GM21528 (cell line): ENCODE measurements around the gene SCOC.
"Not testable (repeated sequence)": the region's sequence is repeated elsewhere in the genome, so short reads cannot be mapped to it uniquely, and the experiment has no call there.

Experiments used
- ATAC-seq: cut with Tn5 transposase; IDR thresholded peaks from one replicate; pipeline ENCODE4 v1.9.1; 2021; ENCODE audit warnings: mild to moderate bottlenecking, moderate library complexity; ENCODE audit not compliant: unreplicated experiment, low FRiP score

Gene SCOC

DNA sequence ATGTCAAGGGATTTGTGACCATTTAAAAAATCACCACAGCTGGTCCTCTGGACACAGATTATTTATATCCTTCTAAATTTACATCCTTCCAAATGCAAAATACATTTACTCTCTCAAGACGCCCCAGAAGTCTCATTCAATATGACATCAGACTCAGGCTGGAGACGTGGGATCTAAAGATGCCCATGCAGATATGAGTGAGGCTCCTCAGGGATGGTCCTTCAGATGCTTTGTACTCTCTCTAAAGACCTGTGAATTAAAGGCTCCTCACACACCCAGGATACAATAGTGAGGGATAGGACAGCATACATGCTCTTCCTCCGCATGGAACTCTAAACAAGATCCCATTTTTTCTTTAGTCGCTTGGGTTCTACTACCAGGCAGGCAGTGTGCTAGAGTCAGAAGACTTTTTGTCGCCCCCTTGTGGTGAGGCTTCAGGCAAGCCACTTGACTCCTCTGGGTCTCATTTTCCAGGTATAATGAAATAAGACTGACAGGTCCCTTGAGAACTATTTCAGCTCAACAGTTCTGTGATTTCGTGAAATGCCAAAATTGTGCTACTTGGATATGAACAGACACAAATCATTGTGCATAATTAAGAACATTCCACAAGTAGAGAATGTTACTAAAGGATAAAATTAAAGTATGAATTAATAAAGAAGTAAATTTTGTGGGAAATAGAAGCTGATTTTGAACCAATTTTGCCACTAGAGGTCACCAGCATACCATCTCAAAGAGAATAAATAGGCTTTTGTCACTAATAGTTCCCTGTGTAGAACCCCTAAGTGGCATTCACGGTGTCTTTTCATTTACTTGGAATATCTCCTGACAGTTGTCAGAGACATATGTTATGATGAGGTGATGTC lies 13.7 kb upstream of the SCOC start:
- peak; percentile 97 for ATAC-seq

GRCh38 chr4:140361099-140361498 lies 12.3 kb upstream of the SCOC start:
- no peak for ATAC-seq

DNA sequence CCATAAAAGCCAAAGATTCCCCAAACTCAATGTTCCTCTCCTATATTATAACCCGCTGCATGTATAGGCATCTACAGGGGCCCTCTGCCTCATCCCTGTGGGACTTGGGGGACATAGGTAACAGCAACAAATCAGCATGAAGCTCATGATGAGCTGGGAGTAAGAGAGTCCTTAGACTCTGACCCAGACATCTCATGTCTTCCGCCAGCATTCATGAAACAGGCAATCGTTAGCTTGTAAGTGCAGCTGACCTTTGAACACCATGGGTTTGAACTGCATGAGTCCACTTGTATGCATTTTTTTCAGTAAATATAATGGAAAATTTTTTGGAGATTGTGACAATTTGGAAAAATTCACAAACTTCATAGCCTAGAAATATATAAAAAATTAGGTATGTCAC lies 10.4 kb upstream of the SCOC start:
- ATAC-seq = no peak

DNA sequence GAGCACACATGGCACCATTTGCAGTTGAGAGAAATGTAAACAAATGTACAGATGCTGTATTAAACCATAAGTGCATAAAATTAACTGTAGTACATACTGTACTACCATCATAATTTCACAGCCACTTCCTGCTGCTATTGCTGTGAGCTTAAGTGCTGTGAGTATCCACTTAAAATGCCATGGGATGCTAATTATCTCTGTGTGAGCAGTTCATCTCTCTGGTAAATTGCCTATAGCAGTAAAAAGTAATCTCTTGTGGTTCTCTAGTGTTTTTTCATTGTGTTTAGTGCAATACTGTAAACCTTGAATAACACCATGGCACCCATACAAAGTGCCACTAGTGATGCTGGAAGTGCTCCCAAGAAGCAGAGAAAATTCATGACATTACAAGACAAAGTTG lies 9.9 kb upstream of the SCOC start:
- ATAC-seq = no peak

DNA sequence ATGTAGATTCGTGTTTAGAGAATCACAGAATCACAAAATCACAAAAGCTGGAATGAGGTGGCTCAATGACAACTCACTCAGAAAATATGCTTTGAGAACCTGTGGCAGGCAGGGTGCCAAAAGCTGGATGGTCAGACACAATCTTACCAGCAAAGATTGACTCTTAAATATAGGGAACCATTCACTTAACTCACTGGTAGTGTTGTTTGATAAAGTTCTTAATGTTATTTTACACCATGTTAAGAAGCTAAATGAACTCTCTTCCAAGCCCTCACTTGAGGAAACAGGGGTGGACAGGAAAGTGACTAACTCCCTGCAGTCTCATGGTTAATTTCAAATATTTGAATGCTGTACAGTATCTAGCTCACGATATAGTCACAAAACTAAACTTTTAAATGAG lies 5.7 kb upstream of the SCOC start:
- no peak for ATAC-seq

DNA sequence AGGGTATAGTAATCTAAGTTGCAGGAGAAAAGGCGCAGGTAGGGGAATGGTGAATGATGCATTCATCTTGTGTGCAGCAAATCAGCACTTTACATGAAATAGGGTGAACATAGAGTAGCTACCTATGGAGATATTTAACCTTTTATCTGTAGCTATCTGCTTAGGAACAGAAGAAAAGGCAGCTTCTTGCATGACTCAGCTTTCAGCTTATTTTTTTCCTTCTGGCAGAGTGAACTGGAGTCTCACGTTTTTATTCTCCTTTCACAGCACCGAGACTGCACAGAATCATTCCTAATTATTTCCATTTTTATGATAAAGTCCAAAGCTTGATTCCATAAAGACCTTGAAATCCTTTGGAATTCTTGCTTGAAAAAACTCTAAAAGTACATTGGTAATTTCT lies 4.8 kb upstream of the SCOC start:
- ATAC-seq = no peak

GRCh38 chr4:140372751-140373327 lies 607 bp upstream of the SCOC start:
- peak; percentile 68 for ATAC-seq

GRCh38 chr4:140374130-140374477 lies 658 bp downstream of the SCOC start:
- no peak for ATAC-seq

- no peak for ATAC-seq
Observed at GRCh38 chr4:140382732-140383131, 9.3 kb downstream of the SCOC start.

GRCh38 chr4:140388015-140388414 lies 14.6 kb downstream of the SCOC start:
- no peak for ATAC-seq

DNA sequence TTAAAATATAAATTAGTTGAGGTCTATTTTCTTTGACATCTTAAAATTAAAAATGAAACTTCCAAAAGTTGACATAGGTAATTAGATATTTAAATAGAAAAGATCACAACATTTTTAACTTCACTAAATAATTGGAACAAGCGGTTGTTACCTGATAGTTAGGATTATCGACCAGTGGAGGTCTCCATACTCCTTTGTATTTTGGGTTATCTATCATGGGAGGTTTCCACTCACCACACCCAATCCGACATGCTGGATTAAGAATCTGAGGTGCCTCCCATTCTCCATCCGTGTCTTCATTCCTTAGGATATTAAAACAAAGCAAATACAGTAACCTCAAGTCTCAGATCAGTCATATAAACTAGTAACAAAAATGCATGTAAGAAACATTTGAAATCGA lies 22.2 kb downstream of the SCOC start:
- no peak for ATAC-seq

DNA sequence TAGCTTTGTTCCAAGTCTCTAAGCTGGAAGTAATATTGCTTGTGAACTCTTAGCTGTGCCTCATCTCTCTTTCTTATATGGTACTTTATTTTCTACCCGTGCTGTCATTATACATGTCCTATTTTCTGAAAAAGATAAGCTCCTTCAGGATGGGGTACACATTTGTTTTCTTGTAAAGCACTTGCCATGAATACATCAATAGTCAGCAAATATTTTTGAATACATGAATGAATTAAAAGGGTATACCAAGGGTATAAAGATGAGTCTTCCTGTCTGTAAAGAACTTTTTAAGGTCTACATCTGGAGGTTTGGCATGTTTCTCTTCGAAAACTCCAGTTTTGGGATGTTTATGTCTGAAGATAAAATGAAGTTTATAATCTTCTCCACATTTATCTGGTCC lies 26.7 kb downstream of the SCOC start:
- no peak for ATAC-seq

DNA sequence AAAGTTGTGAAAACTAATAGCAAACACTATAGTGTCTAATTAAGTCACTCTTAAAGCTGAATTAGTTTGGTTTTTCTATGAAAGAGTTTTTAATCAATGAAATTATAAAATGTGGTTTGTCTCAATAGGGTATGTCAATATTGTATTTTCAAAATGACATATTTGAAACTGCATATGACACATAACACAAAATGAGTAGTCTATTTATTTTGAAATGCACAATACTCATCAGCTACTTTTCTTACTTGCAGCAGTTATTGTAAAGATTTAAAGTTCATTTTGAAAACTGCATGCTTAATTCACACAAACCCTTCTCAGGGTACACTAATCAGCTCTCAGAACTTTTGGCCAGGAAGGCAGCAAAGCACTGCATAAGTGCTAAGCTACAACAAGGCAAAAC lies 32.8 kb downstream of the SCOC start:
- no peak for ATAC-seq

GRCh38 chr4:140408974-140409373 lies 35.5 kb downstream of the SCOC start:
- no peak for ATAC-seq

DNA sequence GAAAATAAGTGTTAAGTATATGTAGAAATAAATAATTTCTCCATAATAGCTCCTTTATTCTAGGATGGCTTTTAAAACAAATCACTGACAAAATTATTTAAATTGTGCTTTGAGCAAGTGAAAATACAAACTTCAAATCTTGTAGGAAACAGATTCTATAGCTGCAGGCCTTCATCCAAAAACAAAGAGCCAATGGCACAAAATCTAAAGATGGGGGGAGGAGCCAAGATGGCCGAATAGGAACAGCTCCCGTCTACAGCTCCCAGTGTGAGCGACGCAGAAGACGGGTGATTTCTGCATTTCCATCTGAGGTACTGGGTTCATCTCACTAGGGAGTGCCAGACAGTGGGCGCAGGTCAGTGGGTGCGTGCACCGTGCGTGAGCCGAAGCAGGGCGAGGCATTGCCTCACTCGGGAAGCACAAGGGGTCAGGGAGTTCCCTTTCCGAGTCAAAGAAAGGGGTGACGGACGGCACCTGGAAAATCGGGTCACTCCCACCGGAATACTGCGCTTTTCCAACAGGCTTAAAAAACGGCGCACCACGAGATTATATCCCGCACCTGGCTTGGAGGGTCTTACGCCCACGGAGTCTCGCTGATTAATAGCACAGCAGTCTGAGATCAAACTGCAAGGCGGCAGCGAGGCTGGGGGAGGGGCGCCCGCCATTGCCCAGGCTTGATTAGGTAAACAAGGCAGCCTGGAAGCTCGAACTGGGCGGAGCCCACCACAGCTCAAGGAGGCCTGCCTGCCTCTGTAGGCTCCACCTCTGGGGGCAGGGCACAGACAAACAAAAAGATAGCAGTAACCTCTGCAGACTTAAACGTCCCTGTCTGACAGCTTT lies 39.9 kb downstream of the SCOC start:
- not testable (repeated sequence) for ATAC-seq

DNA sequence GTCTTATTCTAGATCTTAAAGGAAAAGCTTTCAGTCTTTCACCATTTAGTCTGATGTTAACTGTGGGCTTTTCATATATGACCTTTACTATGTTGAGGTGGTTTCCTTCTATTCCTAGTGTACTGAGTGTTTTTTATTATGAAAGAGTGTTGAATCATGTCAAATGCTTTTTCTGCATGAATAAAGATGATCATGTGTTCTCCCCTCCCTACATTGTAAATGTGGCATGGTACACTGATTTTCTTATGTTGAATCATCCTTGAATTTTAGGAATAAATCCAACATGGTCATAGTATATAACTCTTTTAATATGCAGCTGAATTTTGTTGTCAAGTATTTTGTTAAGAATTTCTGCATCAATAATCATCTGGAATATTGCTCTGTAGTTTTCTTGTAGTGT lies 49.7 kb downstream of the SCOC start:
- ATAC-seq = no peak

DNA sequence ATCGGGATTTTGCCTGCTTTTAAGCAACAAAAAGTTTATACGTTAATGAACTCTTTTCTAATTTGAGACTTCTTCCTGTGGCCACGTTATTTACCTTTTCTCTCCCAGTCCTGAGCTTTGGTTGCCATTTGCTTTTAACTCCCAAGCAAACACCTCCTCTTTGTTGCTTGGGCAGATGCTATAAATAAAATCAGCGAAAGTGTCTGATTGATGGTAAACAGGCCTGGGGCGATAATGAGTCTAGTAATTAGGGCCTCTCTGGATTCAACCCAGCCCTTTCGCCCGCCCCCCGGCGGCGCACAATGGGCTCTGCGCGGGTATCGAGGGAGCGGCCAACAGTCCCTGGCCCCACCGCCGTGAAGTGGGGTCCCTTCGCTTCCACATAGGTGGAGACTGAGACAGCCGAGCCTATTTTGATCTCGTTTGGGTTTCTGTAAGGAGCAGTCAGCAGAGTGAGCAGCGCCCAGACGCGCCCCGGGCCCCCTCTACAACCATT lies 53.2 kb downstream of the SCOC start:
- peak; percentile 24 for ATAC-seq

GRCh38 chr4:140427106-140427918 lies 53.9 kb downstream of the SCOC start, which contains the start of gene CLGN:
Gene CLGN (minus strand): TSS chr4:140427648. CDS start chr4:140413078, 14,570 bp downstream.
- peak; percentile 92 for ATAC-seq

DNA sequence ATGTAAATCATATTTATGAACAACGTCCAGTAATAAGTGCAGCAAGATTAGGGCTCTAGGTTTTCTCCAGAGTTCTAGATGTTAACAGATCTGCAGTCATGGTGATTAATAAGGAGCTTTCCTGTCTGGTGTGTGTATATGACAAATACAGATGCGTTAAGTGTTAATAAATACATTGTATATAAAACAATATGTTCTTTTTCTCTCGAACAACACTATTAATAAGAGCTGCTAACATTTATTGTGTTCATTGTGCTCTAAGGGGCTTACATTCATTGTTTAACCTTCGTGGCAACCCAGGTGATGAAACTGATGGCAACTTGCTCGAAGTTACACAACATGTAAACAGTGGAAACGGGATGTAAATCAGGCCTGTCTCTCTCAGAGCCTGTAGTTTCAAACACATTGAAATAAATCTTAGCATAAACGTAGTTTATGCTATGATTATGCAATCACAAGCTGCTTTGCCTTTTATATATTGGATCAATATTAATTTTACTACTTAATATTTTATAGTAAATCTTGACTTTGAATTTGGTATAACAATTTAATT lies 54.5 kb downstream of the SCOC start:
- ATAC-seq = no peak
